NCI-H510A treated with DMSO at 0.1 percent for 48 hours (cell line): ENCODE results near the gene CYP27B1.
"Not testable (repeated sequence)": the region's sequence is repeated elsewhere in the genome, so short reads cannot be mapped to it uniquely, and the experiment has no call there.

ENCODE experiments used
- DNase-seq: peaks from one replicate; lab custom pipeline; 2025; lab: John Stamatoyannopoulos, UW

CYP27B1 gene

DNA sequence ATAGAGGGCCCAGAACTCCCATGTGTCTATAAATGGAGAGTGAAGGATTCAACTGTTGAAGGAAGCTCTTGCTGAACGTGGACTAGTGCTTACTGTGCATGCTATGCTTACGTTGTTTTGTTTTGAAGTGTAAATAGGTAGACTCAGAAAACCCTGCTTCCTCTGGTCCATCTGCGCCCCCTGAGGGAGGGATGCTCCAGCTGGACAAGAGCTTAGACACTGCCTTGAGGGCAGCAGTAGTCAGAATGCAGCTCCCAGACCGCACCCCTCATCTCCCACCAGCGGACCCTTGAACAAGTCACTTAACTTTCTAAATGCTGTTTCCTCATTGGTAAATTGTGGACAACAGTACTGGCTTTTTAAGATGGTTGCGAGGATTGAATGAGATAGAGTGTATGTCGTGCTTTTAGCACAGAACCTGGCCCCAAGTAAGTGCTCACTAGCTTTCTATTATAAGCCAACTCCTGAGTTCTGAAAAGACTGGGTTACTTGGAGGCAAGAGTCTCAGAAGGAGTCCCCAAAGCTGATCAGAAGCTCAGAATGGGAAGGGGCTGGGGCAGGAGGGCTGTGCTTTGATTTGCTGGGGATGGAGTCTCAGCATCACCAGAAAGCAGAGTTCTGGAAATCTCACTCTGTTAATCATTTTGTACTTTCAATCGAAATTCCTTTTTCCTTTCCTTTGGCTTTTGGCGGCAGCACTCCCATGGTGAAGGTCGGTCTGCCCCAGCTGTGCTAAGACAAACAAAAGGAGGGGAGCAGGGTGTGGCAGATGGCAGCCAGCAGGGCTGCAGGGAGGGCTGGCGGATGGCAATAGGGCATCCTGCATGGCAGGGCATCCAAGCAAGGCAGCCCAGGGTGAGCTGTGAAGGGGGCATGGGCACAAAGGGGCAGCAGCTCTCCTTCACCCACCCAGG, 43.9 kb downstream of the CYP27B1 start:
- peak; percentile 57 for DNase-seq

DNA sequence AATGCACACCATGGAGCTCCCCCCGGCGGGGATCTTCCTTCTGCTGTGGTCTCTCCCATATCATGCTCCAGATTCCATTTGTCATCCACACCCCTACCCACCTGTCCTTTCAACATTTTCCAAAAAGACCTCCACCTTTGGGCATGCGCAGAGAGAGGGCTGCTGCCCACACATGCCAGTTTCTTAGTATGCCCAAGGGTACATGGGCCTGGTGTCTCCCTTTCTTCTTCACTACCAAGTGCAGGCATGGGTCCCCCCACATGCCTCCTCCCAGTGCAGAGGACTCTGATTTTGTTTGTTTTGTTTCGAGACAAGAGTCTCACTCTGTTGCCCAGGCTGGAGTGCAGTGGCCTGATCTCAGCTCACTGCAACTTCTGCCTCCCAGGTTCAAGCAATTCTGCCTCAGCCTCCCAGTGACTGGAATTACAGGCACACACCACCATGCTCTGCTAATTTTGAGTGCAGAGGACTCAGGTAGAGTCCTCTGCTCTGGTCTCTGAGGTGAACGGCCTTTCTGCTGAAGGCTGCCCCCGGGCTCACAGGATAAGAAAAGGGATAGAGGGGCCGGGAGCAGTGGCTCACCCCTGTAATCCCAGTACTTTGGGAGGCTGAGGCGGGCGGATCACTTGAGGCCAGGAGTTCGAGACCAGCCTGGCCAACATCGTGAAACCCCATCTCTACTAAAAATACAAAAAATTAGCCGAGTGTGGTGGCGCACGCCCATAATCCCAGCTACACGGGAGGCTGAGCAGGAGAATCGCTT, 44.9 kb downstream of the CYP27B1 start:
- not testable (repeated sequence) for DNase-seq

DNA sequence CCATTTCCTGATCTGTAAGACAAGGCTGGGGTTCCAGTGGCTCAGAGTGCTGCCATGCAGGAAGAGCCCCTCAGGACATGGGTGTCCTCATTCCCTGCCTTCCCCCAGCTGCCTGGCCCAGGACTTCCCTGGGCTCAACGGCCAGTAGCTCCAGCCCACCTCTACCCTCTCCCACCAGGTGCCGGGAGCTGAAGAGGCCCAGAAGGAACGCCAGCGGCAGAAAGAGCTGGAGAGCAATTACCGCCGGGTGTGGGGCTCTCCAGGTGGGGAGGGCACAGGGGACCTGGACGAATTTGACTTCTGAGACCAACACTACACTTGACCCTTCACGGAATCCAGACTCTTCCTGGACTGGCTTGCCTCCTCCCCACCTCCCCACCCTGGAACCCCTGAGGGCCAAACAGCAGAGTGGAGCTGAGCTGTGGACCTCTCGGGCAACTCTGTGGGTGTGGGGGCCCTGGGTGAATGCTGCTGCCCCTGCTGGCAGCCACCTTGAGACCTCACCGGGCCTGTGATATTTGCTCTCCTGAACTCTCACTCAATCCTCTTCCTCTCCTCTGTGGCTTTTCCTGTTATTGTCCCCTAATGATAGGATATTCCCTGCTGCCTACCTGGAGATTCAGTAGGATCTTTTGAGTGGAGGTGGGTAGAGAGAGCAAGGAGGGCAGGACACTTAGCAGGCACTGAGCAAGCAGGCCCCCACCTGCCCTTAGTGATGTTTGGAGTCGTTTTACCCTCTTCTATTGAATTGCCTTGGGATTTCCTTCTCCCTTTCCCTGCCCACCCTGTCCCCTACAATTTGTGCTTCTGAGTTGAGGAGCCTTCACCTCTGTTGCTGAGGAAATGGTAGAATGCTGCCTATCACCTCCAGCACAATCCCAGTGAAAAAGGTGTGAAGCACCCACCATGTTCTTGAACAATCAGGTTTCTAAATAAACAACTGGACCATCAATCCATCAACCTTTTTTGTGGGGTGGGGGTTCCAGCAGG, 46.0 kb downstream of the CYP27B1 start:
- DNase-seq = no peak

DNA sequence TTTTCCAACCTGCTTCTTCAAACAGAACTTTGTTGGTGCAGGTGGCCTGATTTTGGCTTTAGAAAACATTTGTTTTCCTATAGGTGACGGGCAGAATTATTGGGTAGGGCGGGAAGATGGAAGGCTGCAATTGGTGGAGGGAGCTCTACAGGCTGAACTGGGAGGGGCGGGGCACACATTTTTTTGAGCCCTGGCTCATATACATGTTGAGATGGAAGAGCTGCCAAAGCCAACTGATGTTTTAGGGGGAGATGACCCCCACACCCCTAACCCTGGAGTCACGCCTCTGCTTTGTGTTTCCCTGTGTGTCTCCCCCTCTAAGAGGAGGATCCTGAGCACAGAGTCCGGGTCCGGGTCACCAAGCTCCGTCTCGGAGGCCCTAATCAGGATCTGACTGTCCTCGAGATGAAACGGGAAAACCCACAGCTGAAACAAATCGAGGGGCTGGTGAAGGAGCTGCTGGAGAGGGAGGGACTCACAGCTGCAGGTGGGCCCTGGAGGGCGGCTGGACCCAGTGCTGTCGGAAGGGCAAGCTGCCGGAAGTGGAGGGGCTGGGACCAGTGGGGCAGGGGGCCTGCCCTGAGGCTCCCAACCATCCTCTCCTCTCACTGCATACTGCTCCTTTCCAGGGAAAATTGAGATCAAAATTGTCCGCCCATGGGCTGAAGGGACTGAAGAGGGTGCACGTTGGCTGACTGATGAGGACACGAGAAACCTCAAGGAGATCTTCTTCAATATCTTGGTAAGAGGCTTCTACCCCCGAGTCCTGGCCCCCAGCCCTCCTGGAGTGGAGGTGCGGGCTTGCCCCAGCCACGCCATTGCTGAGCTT, 46.9 kb downstream of the CYP27B1 start:
- DNase-seq = no peak

DNA sequence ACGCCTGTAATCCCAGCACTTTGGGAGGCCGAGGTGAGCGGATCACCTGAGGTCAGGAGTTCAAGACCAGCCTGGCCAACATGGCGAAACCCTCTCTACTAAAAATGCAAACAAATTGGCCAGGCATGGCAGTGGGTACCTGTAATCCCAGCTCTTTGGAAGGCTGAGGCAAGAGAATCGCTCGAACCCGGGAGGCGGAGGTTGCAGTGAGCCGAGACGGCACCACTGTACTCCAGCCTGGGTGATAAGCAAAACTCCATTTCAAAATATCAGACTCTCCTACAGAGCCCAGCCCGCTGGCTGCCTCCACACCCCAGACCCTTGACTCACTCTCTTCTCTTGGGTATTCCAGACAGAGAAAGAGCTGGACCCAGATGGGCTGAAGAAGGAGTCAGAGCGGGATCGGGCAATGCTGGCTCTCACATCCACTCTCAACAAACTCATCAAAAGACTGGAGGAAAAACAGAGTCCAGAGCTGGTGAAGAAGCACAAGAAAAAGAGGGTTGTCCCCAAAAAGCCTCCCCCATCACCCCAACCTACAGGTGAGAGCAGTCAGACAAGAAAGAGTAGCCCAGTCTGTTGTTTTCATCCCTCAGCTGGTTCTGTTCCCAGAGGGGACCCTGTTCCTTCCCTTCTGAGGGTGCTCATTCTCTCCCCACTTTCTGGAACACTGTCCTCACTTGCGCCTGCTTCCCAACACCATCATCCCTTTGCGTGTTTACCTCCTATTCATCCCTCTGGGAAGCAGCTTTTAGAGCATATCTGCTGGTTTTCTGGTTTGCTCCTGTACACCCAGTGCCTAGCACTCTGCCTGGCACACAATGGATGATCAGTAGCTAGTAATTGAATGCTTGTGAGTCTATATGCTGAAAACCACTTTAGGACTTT, 48.0 kb downstream of the CYP27B1 start:
- DNase-seq = no peak

DNA sequence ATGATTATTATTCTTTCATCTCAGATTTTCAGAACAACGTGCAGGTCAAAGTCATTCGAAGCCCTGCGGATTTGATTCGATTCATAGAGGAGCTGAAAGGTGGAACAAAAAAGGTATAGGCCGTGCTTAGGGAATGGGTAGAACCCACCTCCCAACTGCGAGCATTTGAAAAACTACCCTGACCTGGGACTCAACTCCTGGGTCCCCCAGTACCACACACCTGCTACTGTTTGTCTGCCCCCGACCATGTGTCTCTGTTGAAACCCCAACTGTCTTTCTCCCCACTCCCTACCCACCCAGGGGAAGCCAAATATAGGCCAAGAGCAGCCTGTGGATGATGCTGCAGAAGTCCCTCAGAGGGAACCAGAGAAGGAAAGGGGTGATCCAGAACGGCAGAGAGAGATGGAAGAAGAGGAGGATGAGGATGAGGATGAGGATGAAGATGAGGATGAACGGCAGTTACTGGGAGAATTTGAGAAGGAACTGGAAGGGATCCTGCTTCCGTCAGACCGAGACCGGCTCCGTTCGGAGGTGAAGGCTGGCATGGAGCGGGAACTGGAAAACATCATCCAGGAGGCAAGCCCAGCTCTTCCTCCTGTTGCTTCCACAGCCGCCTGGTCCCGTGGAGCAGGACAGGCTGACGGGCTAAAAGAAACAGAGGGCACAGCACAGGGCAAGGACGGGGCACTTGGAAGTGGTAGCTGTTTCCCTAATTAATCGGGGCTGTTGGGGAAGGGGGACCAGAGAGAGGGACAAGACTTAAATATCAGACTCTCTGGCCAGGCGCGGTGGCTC, 48.8 kb downstream of the CYP27B1 start:
- no peak for DNase-seq

DNA sequence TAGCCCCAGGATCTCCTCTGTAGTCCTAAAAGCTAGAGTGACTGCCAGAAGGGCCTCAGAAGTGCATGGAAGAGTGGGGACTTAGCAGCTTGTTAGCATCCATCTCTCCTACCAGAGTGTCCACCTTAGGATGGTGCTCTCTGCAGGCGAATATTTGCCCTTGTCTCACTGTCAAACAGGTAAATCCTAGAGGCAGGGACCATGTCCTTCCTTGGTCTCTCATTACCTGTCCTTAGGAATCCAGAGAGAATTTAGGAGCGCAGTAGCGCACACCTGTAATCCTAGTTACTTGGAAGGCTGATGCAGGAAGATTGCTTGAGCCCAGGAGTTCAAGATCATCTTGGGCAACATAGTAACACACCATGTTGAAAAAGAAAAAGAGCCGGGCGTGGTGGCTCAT, 49.7 kb downstream of the CYP27B1 start:
- no peak for DNase-seq

DNA sequence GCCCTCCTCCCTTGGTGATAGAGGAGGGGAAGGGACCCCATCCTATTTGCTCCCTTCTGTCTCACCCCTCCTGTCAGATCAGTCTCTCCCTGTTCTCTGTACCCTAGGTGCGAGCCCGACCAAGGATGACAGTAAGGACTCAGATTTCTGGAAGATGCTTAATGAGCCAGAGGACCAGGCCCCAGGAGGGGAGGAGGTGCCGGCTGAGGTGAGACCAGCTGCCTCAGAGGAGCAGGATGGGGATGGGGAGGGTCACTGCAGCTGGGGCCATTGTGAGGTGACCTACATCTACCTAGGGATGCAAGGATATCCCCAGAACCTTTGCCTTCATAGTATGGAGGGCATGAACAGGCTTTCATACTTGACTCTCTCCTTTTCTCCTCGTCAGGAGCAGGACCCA, 50.6 kb downstream of the CYP27B1 start:
- DNase-seq = no peak

DNA sequence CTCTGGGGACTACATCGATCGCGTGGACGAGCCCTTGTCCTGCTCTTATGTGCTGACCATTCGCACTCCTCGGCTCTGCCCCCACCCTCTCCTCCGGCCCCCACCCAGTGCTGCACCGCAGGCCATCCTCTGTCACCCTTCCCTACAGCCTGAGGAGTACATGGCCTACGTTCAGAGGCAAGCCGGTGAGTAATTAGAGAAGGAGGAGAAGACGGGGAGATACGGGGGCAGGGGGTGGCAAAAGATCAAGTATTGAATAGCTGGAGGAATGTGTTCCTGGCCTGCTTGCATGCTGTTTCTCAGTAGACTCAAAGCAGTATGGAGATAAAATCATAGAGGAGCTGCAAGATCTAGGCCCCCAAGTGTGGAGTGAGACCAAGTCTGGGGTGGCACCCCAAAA, 51.1 kb downstream of the CYP27B1 start:
- DNase-seq = no peak

DNA sequence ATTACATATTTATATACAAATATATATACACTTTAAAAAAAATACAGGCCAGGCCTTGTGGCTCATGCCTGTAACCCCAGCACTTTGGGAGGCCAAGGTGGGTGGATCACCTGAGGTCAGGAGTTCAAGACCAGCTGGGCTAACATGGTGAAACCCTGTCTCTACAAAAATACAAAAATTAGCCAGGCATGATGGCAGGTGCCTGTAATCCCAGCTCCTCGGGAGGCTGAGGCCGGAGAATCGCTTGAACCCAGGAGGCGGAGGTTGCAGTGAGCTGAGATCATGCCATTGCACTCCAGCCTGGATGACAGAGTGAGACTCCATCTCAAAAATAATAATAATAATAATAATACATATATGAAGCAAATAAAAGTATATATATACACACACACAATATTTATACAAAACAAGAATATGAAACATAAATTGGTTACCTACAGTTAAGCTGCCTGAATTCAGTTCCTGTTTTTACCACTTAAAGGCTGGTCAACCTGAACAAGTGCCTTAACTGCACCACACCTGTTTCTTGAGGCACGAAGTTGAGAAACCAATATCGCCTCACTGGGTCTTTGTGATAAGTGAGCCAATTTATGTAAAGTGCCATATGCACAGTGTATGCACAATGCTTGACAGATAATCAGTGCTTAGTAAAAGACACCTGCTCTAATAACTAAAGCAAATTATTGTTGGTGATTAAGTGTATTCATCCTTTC, 51.7 kb downstream of the CYP27B1 start:
- DNase-seq = not testable (repeated sequence)

DNA sequence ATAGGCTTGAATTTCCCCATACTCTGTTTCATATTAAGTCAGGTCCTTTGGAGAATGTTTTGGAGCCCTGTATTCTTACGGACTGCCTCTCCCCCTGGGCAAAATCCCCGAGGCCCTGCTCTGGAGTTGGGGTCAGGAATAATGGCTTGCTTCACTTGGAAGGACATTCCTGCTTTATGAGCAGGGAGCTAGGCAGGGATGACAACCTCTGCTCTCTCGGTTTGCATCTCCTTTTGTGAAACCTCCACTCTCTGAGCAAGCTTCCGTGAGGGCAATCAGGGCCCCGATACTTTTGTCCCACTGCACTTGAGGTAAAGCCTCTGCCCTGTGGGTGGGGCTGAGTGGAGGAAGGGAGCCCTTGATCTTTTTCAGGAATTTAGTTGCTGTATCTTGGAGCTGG, 53.7 kb downstream of the CYP27B1 start:
- DNase-seq = no peak

DNA sequence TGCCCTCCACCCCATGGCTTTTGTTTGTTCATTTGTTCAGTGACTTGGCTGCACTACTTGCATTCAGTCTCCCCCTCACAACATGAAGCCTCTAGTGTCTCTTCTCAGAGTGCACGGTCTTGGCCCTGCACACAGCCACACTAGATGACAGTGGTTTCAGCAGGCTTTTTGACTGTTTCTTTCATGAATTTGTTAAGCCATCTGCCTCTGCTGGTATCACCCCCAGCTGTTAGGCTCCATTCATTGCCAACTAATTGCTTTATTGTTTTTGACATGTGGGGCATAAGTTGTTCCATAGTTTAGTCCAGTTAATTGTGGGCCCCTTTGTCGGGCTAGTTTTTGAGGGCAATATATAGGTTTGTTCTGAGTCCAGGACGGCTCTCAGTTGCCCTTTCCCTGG, 54.2 kb downstream of the CYP27B1 start:
- DNase-seq = no peak
